Activated gamma-delta T cell (primary cell): ENCODE measurements around the gene DLG2.
"Not testable (repeated sequence)": the region's sequence is repeated elsewhere in the genome, so short reads cannot be mapped to it uniquely, and the experiment has no call there.

Experiments used
- DNase-seq: peaks from one replicate; lab custom pipeline; 2025; lab: John Stamatoyannopoulos, UW

DLG2 gene

GRCh38 chr11:85318573-85318972 lies 308.6 kb downstream of the DLG2 start:
- no peak for DNase-seq

- no peak for DNase-seq
These were observed 310.2 kb downstream of the DLG2 start for GRCh38 chr11:85316967-85317366.

- no peak for DNase-seq
These were observed 313.4 kb downstream of the DLG2 start for GRCh38 chr11:85313741-85314140.

GRCh38 chr11:85310479-85310878 lies 316.7 kb downstream of the DLG2 start:
- no peak for DNase-seq

GRCh38 chr11:85307366-85307765 lies 319.8 kb downstream of the DLG2 start:
- no peak for DNase-seq

- no peak for DNase-seq
These were observed 325.1 kb downstream of the DLG2 start for GRCh38 chr11:85301895-85302678.

GRCh38 chr11:85299258-85299942 lies 327.7 kb downstream of the DLG2 start:
- no peak for DNase-seq

GRCh38 chr11:85295694-85296271 lies 331.4 kb downstream of the DLG2 start:
- DNase-seq, result no peak

GRCh38 chr11:85281550-85281949 lies 345.6 kb downstream of the DLG2 start:
- no peak for DNase-seq

- no peak for DNase-seq
These were observed 347.9 kb downstream of the DLG2 start for GRCh38 chr11:85279267-85279666.

GRCh38 chr11:85277693-85278092 lies 349.5 kb downstream of the DLG2 start:
- no peak for DNase-seq

- DNase-seq, result no peak
These were observed 350.8 kb downstream of the DLG2 start for GRCh38 chr11:85276332-85276731.

- not testable (repeated sequence) for DNase-seq
These were observed 356.8 kb downstream of the DLG2 start for GRCh38 chr11:85270315-85270714.

GRCh38 chr11:85269109-85269508 lies 358.0 kb downstream of the DLG2 start:
- no peak for DNase-seq

GRCh38 chr11:85266646-85267045 lies 360.5 kb downstream of the DLG2 start:
- no peak for DNase-seq

- DNase-seq, result no peak
These were observed 363.8 kb downstream of the DLG2 start for GRCh38 chr11:85263328-85263727.

- no peak for DNase-seq
These were observed 369.3 kb downstream of the DLG2 start for GRCh38 chr11:85257837-85258236.

- DNase-seq, result no peak
These were observed 370.7 kb downstream of the DLG2 start for GRCh38 chr11:85256433-85256832.

- no peak for DNase-seq
These were observed 377.7 kb downstream of the DLG2 start for GRCh38 chr11:85249482-85249881.

- DNase-seq, result no peak
These were observed 379.3 kb downstream of the DLG2 start for GRCh38 chr11:85247797-85248196.

- DNase-seq, result no peak
These were observed 388.2 kb downstream of the DLG2 start for GRCh38 chr11:85238906-85239305.

GRCh38 chr11:85238038-85238437 lies 389.1 kb downstream of the DLG2 start:
- DNase-seq, result not testable (repeated sequence)

GRCh38 chr11:85236211-85236610 lies 390.9 kb downstream of the DLG2 start:
- no peak for DNase-seq
